NOMO-1 treated with DMSO at 0.1 percent for 48 hours (cell line): ENCODE results near the gene SFRP5.

Source experiments
- DNase-seq: peaks from one replicate; lab custom pipeline; 2025; ENCODE audit not compliant: unreplicated experiment; lab: John Stamatoyannopoulos, UW

Gene SFRP5, protein sequence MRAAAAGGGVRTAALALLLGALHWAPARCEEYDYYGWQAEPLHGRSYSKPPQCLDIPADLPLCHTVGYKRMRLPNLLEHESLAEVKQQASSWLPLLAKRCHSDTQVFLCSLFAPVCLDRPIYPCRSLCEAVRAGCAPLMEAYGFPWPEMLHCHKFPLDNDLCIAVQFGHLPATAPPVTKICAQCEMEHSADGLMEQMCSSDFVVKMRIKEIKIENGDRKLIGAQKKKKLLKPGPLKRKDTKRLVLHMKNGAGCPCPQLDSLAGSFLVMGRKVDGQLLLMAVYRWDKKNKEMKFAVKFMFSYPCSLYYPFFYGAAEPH

DNA sequence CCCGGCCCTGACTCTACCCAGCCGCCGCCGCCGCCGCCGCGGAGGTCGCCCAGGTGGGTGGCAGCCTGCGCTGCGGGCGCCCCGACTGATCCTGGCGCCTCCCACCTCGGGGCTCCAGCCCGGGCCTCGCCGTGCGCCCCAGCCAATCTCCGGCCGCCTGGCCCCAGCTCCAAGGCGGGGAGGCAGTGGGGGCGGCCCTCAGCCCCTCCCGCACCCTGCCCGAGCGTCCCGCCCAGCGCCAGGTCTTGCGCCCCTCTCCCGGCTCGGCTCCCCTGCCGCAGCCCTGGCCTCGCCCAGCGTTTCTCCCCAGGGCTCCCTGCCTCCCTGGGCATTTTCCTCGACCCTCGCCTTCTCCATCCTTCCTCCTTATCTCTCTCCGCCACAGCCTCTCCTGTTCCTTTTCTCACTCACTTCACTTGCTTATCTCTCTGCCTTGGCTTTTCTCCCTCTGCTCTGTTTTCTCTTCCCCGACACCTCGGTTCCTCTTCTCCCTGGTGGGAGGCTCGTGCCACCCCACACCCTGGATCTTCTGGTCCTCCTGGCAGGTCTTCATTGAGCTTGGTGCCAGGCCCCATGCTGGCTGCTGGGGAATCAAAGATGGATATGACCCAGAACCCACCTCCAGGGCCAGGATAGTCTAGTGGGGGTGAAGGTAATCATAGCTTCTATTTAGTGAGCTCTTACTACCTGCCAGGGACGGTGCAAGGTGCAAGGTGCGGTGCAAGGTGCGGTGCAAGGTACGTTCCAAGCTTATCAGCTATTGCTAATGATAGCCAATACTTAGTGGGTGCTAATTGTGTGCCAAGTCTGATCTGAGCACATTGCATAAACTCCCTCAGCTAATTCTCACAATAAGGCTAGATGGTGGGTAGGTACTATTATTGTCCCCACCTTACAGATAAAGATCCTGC, at the start of gene SFRP5:
SFRP5 (minus strand) TSS at position 87 of the 911 bp plus-strand sequence. CDS start 166 bp downstream, outside the sequence.
- no peak for DNase-seq

DNA sequence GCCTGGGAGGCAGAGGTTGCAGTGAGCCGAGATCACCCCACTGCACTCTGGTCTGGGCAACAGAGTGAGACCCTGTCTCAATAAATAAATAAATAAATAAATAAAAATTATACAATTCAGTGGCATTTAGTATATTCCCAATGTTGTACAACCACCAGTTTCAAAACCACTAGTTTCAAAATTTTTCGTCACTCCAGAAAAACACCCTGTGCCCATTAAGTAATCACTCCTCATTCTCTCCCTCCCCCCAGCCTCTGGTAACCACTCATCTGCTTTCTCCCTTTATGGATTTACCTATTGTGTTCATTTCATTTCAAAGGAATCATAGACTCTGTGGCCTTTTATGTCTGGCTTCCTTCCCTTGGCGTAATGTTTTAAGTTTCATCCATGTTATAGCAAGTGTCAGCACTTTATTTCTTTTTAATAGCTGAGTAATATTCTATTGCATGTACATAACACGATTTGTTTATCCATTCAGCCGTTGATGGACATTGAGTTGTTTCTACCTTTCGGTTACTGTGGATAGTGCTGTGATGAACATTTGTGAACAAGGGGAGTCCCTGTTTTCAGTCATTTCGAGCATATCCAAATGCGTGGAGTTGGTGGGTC, 48.4 kb upstream of the SFRP5 start:
- DNase-seq, result no peak

DNA sequence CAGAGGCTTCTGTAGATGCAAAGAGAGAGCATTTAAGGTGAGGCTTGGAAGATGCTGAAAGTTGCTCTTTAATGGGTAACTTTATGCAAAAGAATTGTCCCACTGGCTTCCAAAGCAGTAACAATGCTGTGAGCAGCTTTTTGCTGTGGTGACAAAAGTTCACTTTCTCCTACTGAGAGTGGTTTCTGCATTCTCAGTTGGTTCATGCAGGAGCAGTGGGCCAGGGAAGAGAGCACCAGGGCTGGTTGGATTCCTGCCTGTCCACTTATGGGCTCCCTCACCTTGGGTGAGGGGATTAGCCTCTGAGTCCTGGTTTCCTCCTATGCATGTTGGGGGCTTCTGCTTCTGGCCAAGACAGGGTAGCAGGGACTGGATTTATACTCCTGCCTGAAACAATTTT, 46.8 kb upstream of the SFRP5 start:
- DNase-seq, result no peak

DNA sequence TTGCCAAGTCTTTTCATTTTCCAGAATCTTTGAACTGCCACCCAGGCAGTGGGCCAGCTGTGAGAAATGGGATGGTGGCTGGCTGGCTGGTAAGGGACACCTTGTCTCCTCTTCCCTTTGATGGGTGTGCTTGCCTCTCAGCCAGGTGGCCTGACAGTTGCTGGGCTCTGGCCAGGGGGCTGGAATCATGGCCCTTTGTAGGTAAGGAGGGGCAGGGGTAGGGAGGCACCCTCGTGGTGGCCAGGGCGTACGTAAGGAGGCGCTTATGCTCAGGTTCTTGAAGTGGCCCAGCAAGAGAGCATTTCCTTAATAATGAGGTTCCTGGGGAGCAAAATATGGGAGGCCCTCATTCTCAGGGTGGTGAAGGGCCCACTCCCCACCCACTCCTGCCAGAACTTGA, 44.8 kb upstream of the SFRP5 start:
- no peak for DNase-seq

DNA sequence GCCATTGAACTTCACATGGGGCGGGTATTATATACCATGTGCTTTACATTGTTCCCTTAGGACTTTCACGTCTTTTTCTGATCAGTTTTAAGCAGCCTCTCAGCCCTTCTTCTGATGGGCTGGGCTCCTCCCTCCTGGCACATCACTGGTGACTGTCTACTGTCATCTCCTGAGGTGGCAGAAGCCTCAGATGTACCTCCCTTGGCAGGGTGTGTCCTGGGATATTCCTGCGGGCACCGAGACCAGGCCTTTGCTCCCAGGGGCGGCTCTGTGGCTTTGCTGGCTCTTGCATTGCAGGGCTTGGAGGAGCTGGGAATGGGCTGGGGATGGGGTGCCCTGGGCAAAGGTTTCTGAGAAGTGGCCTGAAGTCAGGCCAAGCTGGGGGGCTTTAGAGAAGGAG, 43.2 kb upstream of the SFRP5 start:
- DNase-seq, result no peak

DNA sequence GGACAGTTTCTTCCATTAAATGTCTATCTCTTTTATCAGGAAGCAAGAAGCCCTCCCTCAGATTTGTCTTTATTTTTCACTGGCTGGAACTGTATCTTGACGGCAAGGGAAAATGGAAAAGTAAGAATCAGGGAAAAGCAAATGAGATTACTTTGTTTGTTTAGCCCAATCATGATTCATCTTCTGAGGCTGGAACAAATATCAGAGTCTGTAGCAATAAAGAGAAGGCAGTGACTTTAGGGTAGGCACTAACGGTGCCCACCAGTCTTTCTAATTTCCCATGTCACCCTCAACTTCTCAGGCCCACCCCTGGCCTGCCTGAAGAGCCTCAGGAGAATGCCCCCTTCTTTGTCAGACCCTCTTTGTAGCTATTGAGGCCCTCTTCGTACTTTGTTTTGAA, 41.5 kb upstream of the SFRP5 start:
- no peak for DNase-seq

DNA sequence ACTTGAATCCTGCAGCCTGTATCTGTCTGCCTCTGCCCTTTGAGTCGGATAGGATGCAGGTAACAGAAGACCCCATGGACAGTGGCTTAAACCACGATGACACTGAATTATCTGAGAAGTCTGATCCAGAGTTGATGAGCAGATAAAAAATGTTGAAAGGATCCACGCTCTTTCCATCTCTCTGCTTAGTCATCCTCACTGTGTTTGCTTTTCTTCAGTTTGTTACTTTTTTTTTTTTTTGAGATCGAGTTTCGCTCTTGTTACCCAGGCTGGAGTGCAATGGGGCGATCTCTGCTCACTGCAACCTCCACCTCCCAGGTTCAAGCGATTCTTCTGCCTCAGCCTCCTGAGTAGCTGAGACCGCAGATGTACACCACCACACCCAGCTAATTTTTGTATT, 40.9 kb upstream of the SFRP5 start:
- DNase-seq, result no peak

DNA sequence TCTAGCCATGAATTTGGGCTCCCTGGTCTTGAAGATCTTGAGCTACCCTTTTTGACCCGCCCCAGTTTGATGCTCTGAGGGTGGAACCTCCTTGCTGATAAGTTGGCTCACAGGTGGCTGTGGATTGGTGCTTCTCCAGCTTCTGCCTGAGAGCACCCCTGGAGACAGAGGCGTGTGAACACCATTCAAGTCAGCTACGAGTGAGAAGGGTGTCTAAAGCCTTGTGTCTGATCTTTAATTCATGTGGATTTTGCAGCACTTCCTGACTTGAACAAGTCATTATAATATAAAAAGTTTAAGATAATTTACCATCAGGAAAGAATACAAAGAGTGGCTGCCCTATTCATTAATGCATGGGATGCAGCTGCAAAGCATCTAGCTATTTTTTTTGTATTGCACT, 40.2 kb upstream of the SFRP5 start:
- DNase-seq, result no peak

DNA sequence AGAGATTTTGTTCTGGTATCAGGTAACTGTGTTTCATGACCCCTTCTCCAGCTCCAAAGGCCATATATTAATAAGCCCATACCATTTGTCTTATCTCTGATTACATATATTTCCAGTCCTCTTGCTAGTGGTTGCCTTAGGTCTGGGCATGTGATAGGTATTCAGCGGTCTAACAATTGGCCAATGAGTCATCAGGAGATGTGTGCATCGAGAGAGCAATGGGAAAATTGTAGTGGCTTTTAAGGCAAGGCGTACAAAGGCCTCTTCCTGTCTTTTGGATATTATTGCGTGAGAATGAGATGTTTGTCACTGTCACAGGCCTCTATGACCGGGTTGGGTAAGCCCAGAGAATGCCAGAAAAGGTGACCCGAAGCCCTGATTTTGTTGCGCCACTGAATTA, 38.6 kb upstream of the SFRP5 start:
- no peak for DNase-seq

DNA sequence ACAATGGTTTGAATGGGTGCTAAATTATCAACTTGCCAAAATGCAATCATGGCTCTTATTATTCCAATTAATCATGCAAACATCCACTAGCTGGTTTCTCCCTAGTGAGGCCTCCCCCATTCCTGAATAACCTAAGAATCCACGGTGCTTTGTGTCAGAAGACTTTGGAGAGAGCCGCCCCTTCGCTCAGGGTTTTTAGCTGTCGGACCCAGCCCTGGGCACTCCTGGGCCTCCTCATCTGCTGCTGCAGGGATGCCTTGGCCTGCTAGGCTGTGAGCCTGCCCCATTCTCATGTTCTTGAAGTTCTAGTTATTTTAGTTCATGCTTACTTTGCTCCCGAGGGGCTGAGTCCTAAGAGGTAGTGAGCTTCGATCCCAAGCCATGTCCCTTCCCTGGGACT, 34.1 kb upstream of the SFRP5 start:
- DNase-seq, result no peak

DNA sequence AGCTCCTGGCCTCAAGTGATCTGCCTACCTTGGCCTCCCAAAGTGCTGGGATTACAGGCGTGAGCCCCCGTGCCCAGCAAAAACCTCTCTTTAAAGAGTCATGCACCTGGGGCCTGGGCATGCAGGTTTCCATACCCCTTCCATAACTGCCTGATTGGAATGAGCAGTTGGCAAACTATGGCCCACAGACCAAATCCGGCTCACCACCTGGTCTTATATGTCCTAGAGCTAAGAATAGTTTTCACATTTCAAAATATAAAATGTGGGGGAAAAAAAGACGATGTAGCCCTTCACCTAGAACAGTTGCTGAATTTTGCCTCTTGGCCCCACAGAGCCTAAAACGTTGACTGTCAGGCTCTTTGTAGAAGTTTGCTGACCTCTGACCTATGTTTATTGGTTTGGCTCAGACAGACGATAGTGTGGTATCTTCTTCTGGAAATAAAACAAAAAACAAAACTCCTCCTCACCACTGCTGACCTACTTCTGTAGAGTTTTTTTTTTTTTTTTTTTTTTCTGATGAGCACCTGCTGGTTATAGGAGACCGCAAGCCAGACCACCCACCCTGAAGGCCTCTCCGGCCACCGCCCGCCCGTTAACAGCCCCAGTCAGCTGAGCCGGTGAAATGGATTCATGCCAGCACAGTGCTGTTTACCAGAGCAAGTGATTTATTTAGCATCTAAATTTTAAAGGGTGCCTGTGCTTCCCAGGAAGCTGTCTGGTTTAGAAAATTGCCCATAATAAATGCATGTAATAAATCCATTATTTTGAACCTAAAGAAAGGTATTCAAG, 33.5 kb upstream of the SFRP5 start:
- DNase-seq, result no peak

DNA sequence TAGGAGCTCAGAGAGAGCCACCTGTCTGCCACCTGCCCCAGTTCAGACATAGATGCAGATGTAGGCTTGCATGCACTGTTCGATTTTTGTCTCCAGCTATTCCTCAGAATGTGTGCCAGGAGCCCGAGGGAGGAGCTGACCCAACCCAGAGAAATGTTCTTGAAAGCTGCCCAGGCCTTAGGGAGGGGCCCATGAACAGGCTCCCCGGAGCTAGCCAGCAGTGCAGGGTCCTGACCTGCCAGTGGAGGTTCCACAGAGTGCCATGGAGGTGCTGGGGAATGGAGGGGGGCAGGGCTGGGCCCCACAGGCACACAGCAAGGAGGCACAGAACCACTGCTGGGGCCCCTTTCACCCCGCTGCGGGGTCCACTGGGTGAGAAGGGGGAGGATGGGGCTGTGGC, 29.6 kb upstream of the SFRP5 start:
- DNase-seq, result no peak

DNA sequence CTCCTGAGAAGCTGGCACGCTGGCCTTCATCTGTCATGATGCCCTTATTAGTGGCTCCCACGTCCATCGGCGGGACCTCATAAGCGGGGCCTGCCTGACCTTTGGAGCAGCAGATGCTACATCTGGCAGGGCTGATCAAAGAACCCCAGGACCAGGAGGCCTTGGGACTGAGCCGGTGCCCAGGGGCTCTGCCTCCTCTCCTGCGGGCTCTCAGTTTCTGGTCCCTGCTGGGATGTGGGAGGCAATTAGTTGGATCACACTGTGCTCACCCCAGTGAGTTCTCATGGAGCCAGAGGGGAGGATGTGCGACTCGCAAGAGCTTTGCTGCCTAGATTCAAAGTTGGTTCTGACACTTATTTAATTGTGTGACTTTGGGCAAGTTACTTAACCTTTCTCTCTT, 28.7 kb upstream of the SFRP5 start:
- no peak for DNase-seq

DNA sequence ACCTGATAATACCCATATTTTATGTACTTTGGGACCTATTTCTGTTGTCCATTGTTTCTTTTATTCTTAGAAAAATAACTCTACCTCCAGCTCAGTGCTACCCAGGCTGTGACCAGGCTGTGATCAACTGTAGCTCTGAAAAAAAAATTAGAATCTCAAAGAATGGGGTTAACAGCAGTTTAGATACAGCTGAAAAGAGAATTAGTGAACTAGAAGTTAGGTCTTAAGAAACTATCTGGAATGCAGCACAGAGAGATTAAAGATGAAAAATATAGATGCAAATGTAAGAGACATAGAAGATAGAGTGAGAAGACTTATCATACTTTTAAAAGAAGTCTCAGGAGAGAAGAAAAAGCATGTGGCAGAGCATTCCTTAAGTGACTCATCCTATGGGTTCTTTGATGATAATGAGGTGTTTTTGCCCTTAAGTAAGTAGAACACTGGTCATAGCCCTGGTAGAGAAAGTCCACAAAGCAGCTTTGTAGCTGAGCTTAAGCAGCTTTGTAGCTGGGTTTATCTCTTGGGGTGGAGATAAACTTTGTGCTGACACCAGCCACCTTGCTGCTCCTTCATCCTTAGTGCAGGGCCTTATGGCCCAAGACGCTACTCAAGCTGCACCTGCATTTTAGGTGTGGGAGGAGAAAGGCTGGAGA, 27.3 kb upstream of the SFRP5 start:
- no peak for DNase-seq

DNA sequence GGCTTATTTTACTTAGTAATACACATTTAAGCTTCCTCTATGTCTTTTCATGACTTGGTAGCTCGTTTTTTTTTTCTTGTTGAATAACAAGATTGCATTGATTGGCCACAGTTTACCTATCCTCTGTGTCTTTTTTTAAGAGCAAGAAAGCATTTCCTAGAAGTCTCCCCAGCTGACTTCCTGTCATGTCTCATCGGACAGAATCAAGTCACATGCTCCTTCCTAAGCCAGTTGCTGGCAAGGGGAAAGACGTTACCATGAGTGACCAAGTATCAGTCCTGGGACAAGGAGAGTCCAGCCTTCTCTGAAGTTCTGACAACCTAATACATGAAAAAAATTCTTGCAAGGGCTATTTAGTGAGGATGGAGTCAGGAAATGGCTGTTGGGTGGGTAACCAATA, 24.9 kb upstream of the SFRP5 start:
- peak; percentile 12 for DNase-seq

DNA sequence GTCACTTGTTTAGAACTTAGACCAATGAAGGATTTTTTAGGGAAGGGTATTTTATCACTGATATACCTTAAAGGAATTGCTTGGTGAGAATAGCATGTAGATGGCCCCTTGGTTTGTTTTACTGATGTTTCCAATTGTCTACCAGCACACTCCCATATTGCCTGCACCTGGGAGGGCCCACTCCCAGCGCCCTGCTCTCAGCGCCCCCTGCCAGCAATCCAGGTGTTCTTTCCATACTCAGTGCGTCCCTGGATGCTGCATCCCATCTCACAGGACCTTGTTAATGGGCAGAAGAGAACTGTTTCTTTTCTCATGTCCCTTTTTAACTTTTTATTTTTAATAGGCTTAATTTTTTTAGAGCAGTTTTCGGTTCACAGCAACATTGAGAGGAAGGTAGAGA, 24.1 kb upstream of the SFRP5 start:
- no peak for DNase-seq

DNA sequence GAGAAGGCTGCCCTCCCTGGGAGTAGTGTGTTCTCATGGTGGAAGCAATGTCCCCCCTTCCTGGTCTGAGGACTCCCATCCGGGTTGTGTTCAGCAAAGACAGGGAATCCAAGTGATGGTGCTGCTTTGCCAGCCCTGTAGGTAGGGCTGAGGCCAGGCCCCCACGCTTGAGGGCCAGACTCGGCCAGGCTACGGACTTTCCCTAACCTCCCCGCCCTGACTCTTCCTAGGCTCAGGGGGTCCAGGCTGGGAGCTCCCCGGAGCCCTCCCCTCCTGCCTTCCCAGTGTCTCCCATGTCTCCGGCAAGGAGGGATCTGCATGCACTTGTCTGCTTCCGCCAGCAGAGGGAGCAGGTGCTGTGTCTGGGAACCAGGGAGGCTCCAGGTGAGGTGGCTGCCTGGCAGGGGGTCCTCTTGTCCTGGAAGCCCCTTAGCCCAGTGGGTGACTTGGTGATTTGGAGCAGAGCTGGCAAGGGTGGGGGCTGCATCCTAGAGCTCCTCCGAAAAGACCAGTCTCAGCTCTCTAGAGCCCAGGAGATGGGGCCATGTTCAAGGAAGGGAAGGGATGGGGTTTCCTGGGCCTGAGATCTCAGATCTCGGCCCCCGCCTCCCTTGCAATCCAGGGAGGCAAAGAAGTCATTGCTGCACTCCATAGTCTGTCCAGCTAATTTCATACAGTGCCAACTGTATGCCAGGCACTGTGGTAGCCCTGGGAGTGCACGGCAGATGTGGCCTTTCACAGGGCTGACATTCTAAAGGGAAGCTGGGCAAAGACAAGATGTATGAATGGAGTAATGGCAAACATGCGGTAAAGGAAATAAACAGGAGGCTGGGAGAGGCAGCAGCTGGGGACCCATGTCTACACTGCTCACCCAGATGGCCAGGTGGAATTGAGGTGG, 20.3 kb upstream of the SFRP5 start:
- peak; percentile 3 for DNase-seq

DNA sequence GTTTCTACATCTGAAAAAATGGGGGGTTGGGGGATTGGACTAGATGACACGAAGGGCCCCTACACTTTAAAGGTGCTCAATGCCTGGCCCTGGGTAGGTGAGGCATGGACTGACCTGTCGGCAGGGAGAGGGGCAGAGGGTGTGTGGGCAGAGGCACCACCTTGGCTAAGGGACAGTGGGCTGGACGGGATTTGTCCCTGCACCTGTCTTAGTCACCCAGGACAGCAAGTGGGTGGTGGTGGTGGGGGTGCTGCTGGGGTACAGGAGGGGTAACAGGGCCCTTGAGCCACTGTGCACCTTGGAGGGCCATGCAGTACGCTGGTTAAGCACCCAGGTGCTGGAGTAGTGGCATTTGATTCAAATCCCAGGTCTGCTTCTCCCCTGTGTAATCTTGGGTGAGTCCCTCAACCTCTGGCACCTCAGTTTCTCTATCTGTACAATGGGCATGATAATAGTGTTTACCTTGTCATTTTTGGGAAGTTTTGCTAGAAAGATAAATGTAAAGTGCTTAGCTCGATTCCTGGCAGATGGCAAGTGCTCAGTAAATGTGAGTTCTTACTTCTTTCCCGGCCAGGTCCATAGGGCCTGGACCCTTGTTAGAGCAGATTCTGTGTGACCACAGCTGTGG, 18.1 kb upstream of the SFRP5 start:
- no peak for DNase-seq
